ENCODE data around the gene ELOVL3. TPM values are rescaled to one million over a fixed set of nuclear protein-coding genes. Genes with fewer than 3 reads are reported as not detected.

The ELOVL3 gene
- total RNA-seq, 1 donor from 2014 or later, result 0.48 TPM

GRCh38 chr10:102269017-102269416 lies 42.9 kb downstream of the ELOVL3 start:
- peaks cover 91% of the 10 kb centered on the region for H4K20me1 ChIP-seq (ENCODE audit: insufficient read depth, low read length)
- H3K4me3 Mint-ChIP-seq (ENCODE audit: unreplicated experiment), result no peak overlapping the region
- H3K9ac ChIP-seq (ENCODE audit: low read length), result no peak overlapping the region
- H3K27me3 ChIP-seq (ENCODE audit: insufficient read depth, low read length), result no peaks in the 10 kb centered on the region
- H3K4me3 ChIP-seq (ENCODE audit: insufficient read depth, low read depth, low read length), result no peak overlapping the region
- peaks cover 12% of the 10 kb centered on the region for H3K36me3 Mint-ChIP-seq (ENCODE audit: low read depth, unreplicated experiment)
- peaks cover 85% of the 10 kb centered on the region for H3K79me2 ChIP-seq (ENCODE audit: insufficient read depth, low read length)
- no peaks in the 10 kb centered on the region for H3K9me3 Mint-ChIP-seq (ENCODE audit: unreplicated experiment)
- H3K9me3 ChIP-seq (ENCODE audit: insufficient read depth, low read depth, low read length), result no peaks in the 10 kb centered on the region
- peaks cover 25% of the 10 kb centered on the region for H3K4me1 ChIP-seq (ENCODE audit: insufficient read depth, low read length)
- FAIRE-seq, result no peak
- no peak for TF ChIP-seq EZH2 (IDR thresholded peaks at IDR 0.05; ENCODE audit: insufficient read depth, low read length)
- TF ChIP-seq CTCF (IDR thresholded peaks at IDR 0.05; ENCODE audit: insufficient read depth, low read depth, low read length), result no peak
- H3K27ac ChIP-seq (ENCODE audit: low read depth, low read length), result no peak overlapping the region
- no peak for DNase-seq (ENCODE audit: low read depth)
- peaks cover 2% of the 10 kb centered on the region for H3K36me3 ChIP-seq (ENCODE audit: insufficient read depth, low read length)
- peaks cover 25% of the 10 kb centered on the region for H3K4me1 Mint-ChIP-seq (ENCODE audit: low read depth, unreplicated experiment)
- no peak overlapping the region for H3K27ac Mint-ChIP-seq (ENCODE audit: unreplicated experiment)
- H3K27me3 Mint-ChIP-seq (ENCODE audit: low read depth, unreplicated experiment), result no peaks in the 10 kb centered on the region
- H3K4me2 ChIP-seq (ENCODE audit: low read length), result no peak overlapping the region
- H2AFZ ChIP-seq (ENCODE audit: low read depth, low read length), result no peak overlapping the region

- H4K20me1 ChIP-seq (ENCODE audit: insufficient read depth, low read length), result peaks cover 84% of the 10 kb centered on the region
- TF ChIP-seq EZH2 (IDR thresholded peaks at IDR 0.05; ENCODE audit: insufficient read depth, low read length), result no peak
- TF ChIP-seq CTCF (IDR thresholded peaks at IDR 0.05; ENCODE audit: insufficient read depth, low read depth, low read length), result no peak
Observed at GRCh38 chr10:102274062-102274461, 48.0 kb downstream of the ELOVL3 start.

GRCh38 chr10:102275343-102275742 lies 49.2 kb downstream of the ELOVL3 start:
- H3K4me1 ChIP-seq (ENCODE audit: insufficient read depth, low read length), result peaks cover 8% of the 10 kb centered on the region
- no peak overlapping the region for H3K27ac ChIP-seq (ENCODE audit: low read depth, low read length)
- no peak overlapping the region for H3K4me2 ChIP-seq (ENCODE audit: low read length)
- H3K9me3 Mint-ChIP-seq (ENCODE audit: unreplicated experiment), result no peaks in the 10 kb centered on the region
- no peak for DNase-seq (ENCODE audit: low read depth)
- no peaks in the 10 kb centered on the region for H3K27me3 Mint-ChIP-seq (ENCODE audit: low read depth, unreplicated experiment)
- H3K9ac ChIP-seq (ENCODE audit: low read length), result no peak overlapping the region
- no peak overlapping the region for H3K4me3 ChIP-seq (ENCODE audit: insufficient read depth, low read depth, low read length)
- no peaks in the 10 kb centered on the region for H3K27me3 ChIP-seq (ENCODE audit: insufficient read depth, low read length)
- H3K27ac Mint-ChIP-seq (ENCODE audit: unreplicated experiment), result no peak overlapping the region
- peaks cover 9% of the 10 kb centered on the region for H3K36me3 Mint-ChIP-seq (ENCODE audit: low read depth, unreplicated experiment)
- no peak overlapping the region for H2AFZ ChIP-seq (ENCODE audit: low read depth, low read length)
- no peak for FAIRE-seq
- peaks cover 88% of the 10 kb centered on the region for H4K20me1 ChIP-seq (ENCODE audit: insufficient read depth, low read length)
- no peaks in the 10 kb centered on the region for H3K9me3 ChIP-seq (ENCODE audit: insufficient read depth, low read depth, low read length)
- H3K79me2 ChIP-seq (ENCODE audit: insufficient read depth, low read length), result peaks cover 90% of the 10 kb centered on the region
- TF ChIP-seq CTCF (IDR thresholded peaks at IDR 0.05; ENCODE audit: insufficient read depth, low read depth, low read length), result no peak
- no peak for TF ChIP-seq EZH2 (IDR thresholded peaks at IDR 0.05; ENCODE audit: insufficient read depth, low read length)
- peaks cover 4% of the 10 kb centered on the region for H3K36me3 ChIP-seq (ENCODE audit: insufficient read depth, low read length)
- peaks cover 24% of the 10 kb centered on the region for H3K4me1 Mint-ChIP-seq (ENCODE audit: low read depth, unreplicated experiment)
- H3K4me3 Mint-ChIP-seq (ENCODE audit: unreplicated experiment), result no peak overlapping the region

More at GRCh38 chr10:102274062-102274461, 48.0 kb downstream of the ELOVL3 start:
- FAIRE-seq (no peak), DNase-seq (ENCODE audit: low read depth) (no peak)
- Mint-ChIP-seq H3K27me3 (ENCODE audit: low read depth, unreplicated experiment) (no peaks in the 10 kb centered on the region), H3K4me3 (ENCODE audit: unreplicated experiment) (no peak overlapping the region), H3K4me1 (ENCODE audit: low read depth, unreplicated experiment) (peaks cover 18% of the 10 kb centered on the region), H3K9me3 (ENCODE audit: unreplicated experiment) (no peaks in the 10 kb centered on the region), H3K27ac (ENCODE audit: unreplicated experiment) (no peak overlapping the region), H3K36me3 (ENCODE audit: low read depth, unreplicated experiment) (peaks cover 9% of the 10 kb centered on the region)
- no peak overlapping the region for H3K9ac ChIP-seq (ENCODE audit: low read length)
- no peak overlapping the region for H3K27ac ChIP-seq (ENCODE audit: low read depth, low read length)
- H3K4me3 ChIP-seq (ENCODE audit: insufficient read depth, low read depth, low read length), result no peak overlapping the region
- H2AFZ ChIP-seq (ENCODE audit: low read depth, low read length), result no peak overlapping the region
- no peaks in the 10 kb centered on the region for H3K9me3 ChIP-seq (ENCODE audit: insufficient read depth, low read depth, low read length)
- no peaks in the 10 kb centered on the region for H3K27me3 ChIP-seq (ENCODE audit: insufficient read depth, low read length)
- peaks cover 8% of the 10 kb centered on the region for H3K4me1 ChIP-seq (ENCODE audit: insufficient read depth, low read length)
- peaks cover 87% of the 10 kb centered on the region for H3K79me2 ChIP-seq (ENCODE audit: insufficient read depth, low read length)
- no peak overlapping the region for H3K4me2 ChIP-seq (ENCODE audit: low read length)
- peaks cover 4% of the 10 kb centered on the region for H3K36me3 ChIP-seq (ENCODE audit: insufficient read depth, low read length)

Data from astrocyte (in vitro differentiated cells and primary cell).